Tibial nerve (tissue), 4 donors: ENCODE measurements around the gene GRID1.

Experiments used
- EP300 ChIP-seq, 2 donors: sonication (generic); formaldehyde crosslinking; IDR thresholded peaks; one replicate each; pipeline ENCODE4 v1.6.1; 2017; ENCODE audit warnings: antibody characterized with exemption in 2 of 2, mild to moderate bottlenecking in 1 of 2
- POLR2A ChIP-seq, 2 donors: fragments of 450-650 bp; IDR thresholded peaks; one replicate each; pipeline ENCODE4 v1.6.1; 2017; ENCODE audit warnings: antibody characterized with exemption in 2 of 2, mild to moderate bottlenecking in 2 of 2, moderate library complexity in 2 of 2
- TF ChIP-seq, protein P1 (sequence below), 5 experiments: fragments of 200-600 bp in 3 of 5; fragments of 450-650 bp in 2 of 5; sonication (generic) in 3 of 5; IDR thresholded peaks; one replicate each; pipeline ENCODE4 v1.5.1; 2016 to 2019; ENCODE audit warnings: antibody characterized with exemption in 5 of 5, mild to moderate bottlenecking in 3 of 5, moderate library complexity in 2 of 5

DNA sequence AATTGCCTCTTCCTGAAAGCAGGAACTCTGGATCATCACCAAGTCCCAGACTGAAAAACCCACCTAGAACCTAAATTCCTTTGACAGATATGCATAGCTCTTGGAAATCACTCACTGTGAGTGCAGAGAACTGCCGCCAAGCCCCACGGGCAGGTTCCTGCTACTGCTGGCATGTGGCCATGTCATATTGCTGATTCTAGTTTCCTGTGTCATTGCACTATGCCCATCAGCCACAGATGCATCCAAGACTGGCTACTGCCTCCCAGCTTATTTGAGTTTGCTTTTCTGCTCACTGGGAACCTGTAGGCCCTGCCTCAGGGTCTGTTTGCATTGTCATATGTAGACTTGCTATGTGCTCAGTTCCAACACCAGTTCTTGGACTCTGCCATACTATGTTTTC, 786.0 kb downstream of the GRID1 start:
- TF ChIP-seq, protein P1, sequence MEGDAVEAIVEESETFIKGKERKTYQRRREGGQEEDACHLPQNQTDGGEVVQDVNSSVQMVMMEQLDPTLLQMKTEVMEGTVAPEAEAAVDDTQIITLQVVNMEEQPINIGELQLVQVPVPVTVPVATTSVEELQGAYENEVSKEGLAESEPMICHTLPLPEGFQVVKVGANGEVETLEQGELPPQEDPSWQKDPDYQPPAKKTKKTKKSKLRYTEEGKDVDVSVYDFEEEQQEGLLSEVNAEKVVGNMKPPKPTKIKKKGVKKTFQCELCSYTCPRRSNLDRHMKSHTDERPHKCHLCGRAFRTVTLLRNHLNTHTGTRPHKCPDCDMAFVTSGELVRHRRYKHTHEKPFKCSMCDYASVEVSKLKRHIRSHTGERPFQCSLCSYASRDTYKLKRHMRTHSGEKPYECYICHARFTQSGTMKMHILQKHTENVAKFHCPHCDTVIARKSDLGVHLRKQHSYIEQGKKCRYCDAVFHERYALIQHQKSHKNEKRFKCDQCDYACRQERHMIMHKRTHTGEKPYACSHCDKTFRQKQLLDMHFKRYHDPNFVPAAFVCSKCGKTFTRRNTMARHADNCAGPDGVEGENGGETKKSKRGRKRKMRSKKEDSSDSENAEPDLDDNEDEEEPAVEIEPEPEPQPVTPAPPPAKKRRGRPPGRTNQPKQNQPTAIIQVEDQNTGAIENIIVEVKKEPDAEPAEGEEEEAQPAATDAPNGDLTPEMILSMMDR (IDR thresholded peaks at IDR 0.05) = no peak
- TF ChIP-seq POLR2A (IDR thresholded peaks at IDR 0.05) (no peak), EP300 (IDR thresholded peaks at IDR 0.05) (no peak)
